Measurements from ENCODE around the gene PCP4L1. TPM values are rescaled to one million over a fixed set of nuclear protein-coding genes. Genes with fewer than 3 reads are reported as not detected.
"Not testable (repeated sequence)": the region's sequence is repeated elsewhere in the genome, so short reads cannot be mapped to it uniquely, and the experiment has no call there.

The PCP4L1 gene
- total and polyA plus RNA-seq, 4 donors = 0.69 to 1.2 TPM; not detected in 2

GRCh38 chr1:161238039-161238473 lies 20.5 kb upstream of the PCP4L1 start, which contains the start of gene NR1I3:
Gene NR1I3, minus strand, starts transcription at chr1:161238203. Its CDS starts 1,638 bp downstream, at chr1:161236565.
- Histone ChIP-seq H3K4me3 (ENCODE audit: low read length in 2 of 2) (no peak within 1 kb of the TSS), H3K36me3 (ENCODE audit: control insufficient read depth in 1 of 2, insufficient read depth in 2 of 2, low read length in 1 of 2) (no peaks in the 10 kb centered on the region), H3K27me3 (ENCODE audit: control insufficient read depth in 1 of 2, insufficient read depth in 2 of 2, low read length in 1 of 2) (no peaks in the 10 kb centered on the region), H3K27ac (ENCODE audit: low read depth in 1 of 2, low read length in 2 of 2) (no peak within 1 kb of the TSS), H3K4me1 (ENCODE audit: control insufficient read depth in 1 of 2, insufficient read depth in 2 of 2, low read length in 2 of 2) (no peaks in the 10 kb centered on the region), H3K9me3 (ENCODE audit: control insufficient read depth, low read length) (no peaks in the 10 kb centered on the region)
- intact Hi-C loops (cut with DNase I) = no loop called here
- ATAC-seq (ENCODE audit: low FRiP score) (no peak), DNase-seq (no peak)
- 64% methylated on average over 4 of the region's 4 CpGs for WGBS, 2 donors

GRCh38 chr1:161241682-161242081 lies 16.9 kb upstream of the PCP4L1 start:
- intact Hi-C loops (cut with DNase I) = no loop called here
- 65 to 68% methylated on average over 3 of the region's 3 CpGs for WGBS, 2 donors
- no peak for DNase-seq
- H3K4me3 ChIP-seq (ENCODE audit: low read length in 2 of 2) = no peak overlapping the region
- no peaks in the 10 kb centered on the region for H3K36me3 ChIP-seq (ENCODE audit: control insufficient read depth in 1 of 2, insufficient read depth in 2 of 2, low read length in 1 of 2)
- H3K4me1 ChIP-seq (ENCODE audit: control insufficient read depth in 1 of 2, insufficient read depth in 2 of 2, low read length in 2 of 2) = no peaks in the 10 kb centered on the region
- no peak overlapping the region for H3K27ac ChIP-seq (ENCODE audit: low read depth in 1 of 2, low read length in 2 of 2)
- no peaks in the 10 kb centered on the region for H3K9me3 ChIP-seq (ENCODE audit: control insufficient read depth, low read length)
- ATAC-seq (ENCODE audit: low FRiP score) = no peak
- H3K27me3 ChIP-seq (ENCODE audit: control insufficient read depth in 1 of 2, insufficient read depth in 2 of 2, low read length in 1 of 2) = no peaks in the 10 kb centered on the region

GRCh38 chr1:161242313-161242712 lies 16.2 kb upstream of the PCP4L1 start:
- ATAC-seq (ENCODE audit: low FRiP score) = no peak
- WGBS, 2 donors = 77 to 80% methylated on average over 2 of the region's 2 CpGs

DNA sequence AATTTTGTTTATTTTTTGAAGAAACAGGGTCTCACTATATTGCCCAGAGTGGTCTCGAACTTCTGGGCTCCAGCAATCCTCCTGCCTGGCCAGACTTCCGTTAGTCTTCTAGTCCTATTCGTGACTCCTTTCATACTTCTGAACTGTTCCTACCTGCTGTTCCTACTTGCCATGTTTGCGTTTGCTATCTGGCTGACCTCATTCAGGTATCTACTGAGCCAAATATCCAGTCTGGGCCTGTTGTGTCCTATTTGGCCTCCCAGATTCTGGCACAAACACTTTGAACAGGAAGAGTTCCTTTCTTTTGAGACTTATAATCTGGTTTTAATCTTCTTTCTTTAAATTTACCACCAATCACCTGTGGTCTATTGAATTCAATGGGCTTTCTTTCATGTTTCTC lies 13.7 kb upstream of the PCP4L1 start:
- Histone ChIP-seq H3K36me3 (ENCODE audit: control insufficient read depth in 1 of 2, insufficient read depth in 2 of 2, low read length in 1 of 2) (no peaks in the 10 kb centered on the region), H3K27ac (ENCODE audit: low read depth in 1 of 2, low read length in 2 of 2) (no peak overlapping the region), H3K27me3 (ENCODE audit: control insufficient read depth in 1 of 2, insufficient read depth in 2 of 2, low read length in 1 of 2) (no peaks in the 10 kb centered on the region), H3K9me3 (ENCODE audit: control insufficient read depth, low read length) (no peaks in the 10 kb centered on the region), H3K4me3 (ENCODE audit: low read length in 2 of 2) (no peak overlapping the region), H3K4me1 (ENCODE audit: control insufficient read depth in 1 of 2, insufficient read depth in 2 of 2, low read length in 2 of 2) (no peaks in the 10 kb centered on the region)
- no peak for DNase-seq
- ATAC-seq (ENCODE audit: low FRiP score) = no peak
- intact Hi-C loops (cut with DNase I) = no loop called here
- WGBS, 2 donors = 88 to 92% methylated on average over 4 of the region's 4 CpGs

More at GRCh38 chr1:161242313-161242712, 16.2 kb upstream of the PCP4L1 start:
- Histone ChIP-seq H3K9me3 (ENCODE audit: control insufficient read depth, low read length) (no peaks in the 10 kb centered on the region), H3K36me3 (ENCODE audit: control insufficient read depth in 1 of 2, insufficient read depth in 2 of 2, low read length in 1 of 2) (no peaks in the 10 kb centered on the region), H3K27me3 (ENCODE audit: control insufficient read depth in 1 of 2, insufficient read depth in 2 of 2, low read length in 1 of 2) (no peaks in the 10 kb centered on the region), H3K4me3 (ENCODE audit: low read length in 2 of 2) (no peak overlapping the region), H3K27ac (ENCODE audit: low read depth in 1 of 2, low read length in 2 of 2) (no peak overlapping the region), H3K4me1 (ENCODE audit: control insufficient read depth in 1 of 2, insufficient read depth in 2 of 2, low read length in 2 of 2) (no peaks in the 10 kb centered on the region)
- DNase-seq = no peak
- intact Hi-C loops (cut with DNase I) = no loop called here

GRCh38 chr1:161250100-161250499 lies 8.4 kb upstream of the PCP4L1 start:
- H3K4me1 ChIP-seq (ENCODE audit: control insufficient read depth in 1 of 2, insufficient read depth in 2 of 2, low read length in 2 of 2); DNase-seq; H3K27ac ChIP-seq (ENCODE audit: low read depth in 1 of 2, low read length in 2 of 2); H3K9me3 ChIP-seq (ENCODE audit: control insufficient read depth, low read length); H3K36me3 ChIP-seq (ENCODE audit: control insufficient read depth in 1 of 2, insufficient read depth in 2 of 2, low read length in 1 of 2); H3K4me3 ChIP-seq (ENCODE audit: low read length in 2 of 2); ATAC-seq (ENCODE audit: low FRiP score); intact Hi-C loops (cut with DNase I); H3K27me3 ChIP-seq (ENCODE audit: control insufficient read depth in 1 of 2, insufficient read depth in 2 of 2, low read length in 1 of 2): not testable (repeated sequence)
- 55 to 75% methylated on average over 5 of the region's 5 CpGs for WGBS, 2 donors

DNA sequence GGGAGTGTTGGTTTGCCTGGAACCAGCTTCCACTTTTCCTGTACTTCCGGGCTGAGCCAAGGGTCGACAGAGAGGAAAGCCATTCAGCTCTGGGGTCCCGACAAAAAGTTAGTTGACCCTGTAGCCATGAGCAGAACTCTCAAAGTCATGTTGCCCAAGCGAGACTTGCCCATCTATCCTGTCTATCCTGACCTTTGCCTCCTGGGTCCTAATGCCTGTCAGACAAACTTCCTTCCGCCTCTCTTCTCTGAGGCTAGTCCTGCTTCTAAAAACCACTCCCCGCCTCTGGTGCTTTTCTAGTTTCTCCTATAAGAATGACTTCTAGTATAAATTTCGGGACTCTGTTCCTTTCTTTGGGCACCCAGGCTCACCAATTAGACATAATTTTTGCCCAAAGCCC lies 7.7 kb upstream of the PCP4L1 start:
- ATAC-seq (ENCODE audit: low FRiP score) (no peak), DNase-seq (no peak)
- Histone ChIP-seq H3K4me3 (ENCODE audit: low read length in 2 of 2) (no peak overlapping the region), H3K4me1 (ENCODE audit: control insufficient read depth in 1 of 2, insufficient read depth in 2 of 2, low read length in 2 of 2) (no peaks in the 10 kb centered on the region), H3K9me3 (ENCODE audit: control insufficient read depth, low read length) (peaks cover 4% of the 10 kb centered on the region), H3K27me3 (ENCODE audit: control insufficient read depth in 1 of 2, insufficient read depth in 2 of 2, low read length in 1 of 2) (no peaks in the 10 kb centered on the region), H3K27ac (ENCODE audit: low read depth in 1 of 2, low read length in 2 of 2) (no peak overlapping the region), H3K36me3 (ENCODE audit: control insufficient read depth in 1 of 2, insufficient read depth in 2 of 2, low read length in 1 of 2) (no peaks in the 10 kb centered on the region)
- WGBS, 2 donors = 78 to 82% methylated on average over 7 of the region's 7 CpGs
- intact Hi-C loops (cut with DNase I) = no loop called here

DNA sequence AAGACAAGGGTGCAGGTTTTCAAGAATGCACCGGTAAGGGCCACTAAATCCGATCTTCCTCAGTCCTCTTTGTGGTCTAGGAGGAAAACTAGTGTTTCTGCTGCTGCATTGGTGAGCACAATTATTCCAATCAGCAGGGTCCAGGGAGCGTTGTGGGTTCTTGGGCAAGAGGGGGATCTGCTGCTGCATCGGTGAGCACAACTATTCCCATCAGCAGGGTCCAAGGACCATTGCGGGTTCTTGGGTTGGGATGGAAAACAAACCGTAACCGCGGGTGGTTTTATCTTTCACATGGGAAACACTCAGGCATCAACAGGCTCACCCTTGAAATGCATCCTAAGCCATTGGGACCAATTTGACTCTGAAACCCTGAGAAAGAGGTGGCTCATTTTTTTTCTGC lies 7.0 kb upstream of the PCP4L1 start:
- Histone ChIP-seq H3K27me3 (ENCODE audit: control insufficient read depth in 1 of 2, insufficient read depth in 2 of 2, low read length in 1 of 2) (no peaks in the 10 kb centered on the region), H3K9me3 (ENCODE audit: control insufficient read depth, low read length) (peaks cover 4% of the 10 kb centered on the region), H3K36me3 (ENCODE audit: control insufficient read depth in 1 of 2, insufficient read depth in 2 of 2, low read length in 1 of 2) (no peaks in the 10 kb centered on the region), H3K4me1 (ENCODE audit: control insufficient read depth in 1 of 2, insufficient read depth in 2 of 2, low read length in 2 of 2) (no peaks in the 10 kb centered on the region), H3K27ac (ENCODE audit: low read depth in 1 of 2, low read length in 2 of 2) (no peak overlapping the region), H3K4me3 (ENCODE audit: low read length in 2 of 2) (no peak overlapping the region)
- 93 to 94% methylated on average over 8 of the region's 8 CpGs for WGBS, 2 donors
- ATAC-seq (ENCODE audit: low FRiP score) (no peak), DNase-seq (no peak)
- intact Hi-C loops (cut with DNase I) = no loop called here

DNA sequence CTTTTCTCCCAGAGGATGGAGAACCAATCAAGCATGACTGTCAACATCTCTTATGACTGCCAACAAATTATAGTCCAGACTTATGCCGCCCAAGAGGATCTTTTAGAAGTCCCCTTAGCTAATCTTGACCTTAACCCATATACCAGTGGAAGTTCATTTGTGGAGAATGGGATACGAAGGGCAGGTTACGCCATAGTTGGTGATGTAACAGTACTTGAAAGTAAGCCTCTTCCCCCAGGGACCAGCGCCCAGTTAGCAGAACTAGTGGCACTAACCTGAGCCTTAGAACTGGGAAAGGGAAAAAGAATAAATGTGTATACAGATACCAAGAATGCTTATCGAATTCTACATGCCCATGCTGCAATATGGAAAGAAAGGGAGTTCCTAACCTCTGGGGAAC lies 3.2 kb upstream of the PCP4L1 start:
- DNase-seq; H3K27ac ChIP-seq (ENCODE audit: low read depth in 1 of 2, low read length in 2 of 2); H3K4me3 ChIP-seq (ENCODE audit: low read length in 2 of 2); intact Hi-C loops (cut with DNase I); H3K36me3 ChIP-seq (ENCODE audit: control insufficient read depth in 1 of 2, insufficient read depth in 2 of 2, low read length in 1 of 2); H3K27me3 ChIP-seq (ENCODE audit: control insufficient read depth in 1 of 2, insufficient read depth in 2 of 2, low read length in 1 of 2); H3K4me1 ChIP-seq (ENCODE audit: control insufficient read depth in 1 of 2, insufficient read depth in 2 of 2, low read length in 2 of 2); ATAC-seq (ENCODE audit: low FRiP score): not testable (repeated sequence)
- WGBS, 2 donors = 69 to 77% methylated on average over 5 of the region's 5 CpGs
- peaks cover 12% of the 10 kb centered on the region for H3K9me3 ChIP-seq (ENCODE audit: control insufficient read depth, low read length)

GRCh38 chr1:161255955-161256520 lies 2.5 kb upstream of the PCP4L1 start:
- H3K4me1 ChIP-seq (ENCODE audit: control insufficient read depth in 1 of 2, insufficient read depth in 2 of 2, low read length in 2 of 2); H3K36me3 ChIP-seq (ENCODE audit: control insufficient read depth in 1 of 2, insufficient read depth in 2 of 2, low read length in 1 of 2); H3K27ac ChIP-seq (ENCODE audit: low read depth in 1 of 2, low read length in 2 of 2); ATAC-seq (ENCODE audit: low FRiP score); DNase-seq; intact Hi-C loops (cut with DNase I); H3K9me3 ChIP-seq (ENCODE audit: control insufficient read depth, low read length); H3K4me3 ChIP-seq (ENCODE audit: low read length in 2 of 2); H3K27me3 ChIP-seq (ENCODE audit: control insufficient read depth in 1 of 2, insufficient read depth in 2 of 2, low read length in 1 of 2): not testable (repeated sequence)
- WGBS, 2 donors = 84 to 87% methylated on average over 4 of the region's 4 CpGs

Measured in aorta (tissue), 5 donors.